Left lung (tissue), 10 donors: ENCODE measurements around the gene NASP. TPM values are rescaled to one million over a fixed set of nuclear protein-coding genes. Genes with fewer than 3 reads are reported as not detected.

ENCODE experiments used
- ATAC-seq: fragments of 200-7000 bp; cut with Tn5 transposase; one replicate; pipeline ENCODE4 v1.9.1; 2020; ENCODE audit warnings: moderate library complexity
- DNase-seq, 4 donors: peaks; one replicate each; pipeline ENCODE4 v3.0.0-alpha.2; 2013 to 2020
- H3K27ac ChIP-seq, 2 donors: fragments of 200-600 bp; sonication (generic) in 1 of 2; one replicate each; pipeline versions ENCODE4 v1.5.0 to v1.8.0; 2020 to 2021
- H3K27me3 ChIP-seq, 2 donors: fragments of 200-600 bp; sonication (generic) in 1 of 2; one replicate each; pipeline versions ENCODE4 v1.5.0 to v1.8.0; 2020 to 2021
- H3K36me3 ChIP-seq, 2 donors: fragments of 200-600 bp; sonication (generic) in 1 of 2; one replicate each; pipeline versions ENCODE4 v1.5.0 to v1.8.0; 2020 to 2021
- H3K4me1 ChIP-seq, 2 donors: fragments of 200-600 bp; one replicate each; pipeline ENCODE4 v1.8.0; 2021
- H3K4me3 ChIP-seq, 2 donors: fragments of 200-600 bp; sonication (generic) in 1 of 2; one replicate each; pipeline versions ENCODE4 v1.5.0 to v1.8.0; 2020 to 2021; ENCODE audit warnings: mild to moderate bottlenecking in 1 of 2
- H3K9me3 ChIP-seq, 2 donors: fragments of 200-600 bp; sonication (generic) in 1 of 2; one replicate each; pipeline versions ENCODE4 v1.5.0 to v1.8.0; 2020 to 2021
- CTCF ChIP-seq, 2 donors: fragments of 200-600 bp; sonication (generic) in 1 of 2; IDR thresholded peaks; one replicate each; pipeline versions ENCODE4 v1.5.0 to v1.8.0; 2021; ENCODE audit warnings: antibody characterized with exemption in 2 of 2
- intact Hi-C, 2 donors: fragments of 100-400 bp; cut with DNase I; formaldehyde crosslinking; loops; one replicate each; pipeline versions ENCODE4 v1.11.2 to v1.14.2; 2022
- polyA plus RNA-seq, 6 donors: library from polyadenylated mRNA; unstranded; fragments of 120-200 nt; gene quantifications; one replicate each; pipeline ENCODE4 v1.2.1, GENCODE V29; 2013; ENCODE audit not compliant: insufficient read length in 6 of 6
- total RNA-seq, 2 donors: library from RNA; stranded (reverse); fragmentation: NEBNext Ultra II Directional; extraction: Animal tissue kit (Norgen Biotek cat#: 25700); gene quantifications; one replicate each; pipeline ENCODE4 v1.2.1, GENCODE V29; 2021
- donor health status: DM: no; HTN: yes; CAD: no.
- donor health status: DM: no; HTN: no; CAD: no.

NASP gene
- total and polyA plus RNA-seq, 8 donors = 57.6 to 407 (median 327) TPM

GRCh38 chr1:45536886-45537285 lies 47.0 kb upstream of the NASP start:
- intact Hi-C loops = no loop called here
- Histone ChIP-seq H3K36me3 (no peaks in the 10 kb centered on the region), H3K4me1 (peaks cover 0 to 6% of the 10 kb centered on the region in 2 donors), H3K4me3 (no peak overlapping the region), H3K27ac (no peak overlapping the region), H3K9me3 (no peaks in the 10 kb centered on the region), H3K27me3 (no peaks in the 10 kb centered on the region)
- TF ChIP-seq CTCF (IDR thresholded peaks at IDR 0.05) = no peak
- DNase-seq = no peak
- ATAC-seq = no peak

GRCh38 chr1:45541193-45541592 lies 42.6 kb upstream of the NASP start:
- DNase-seq = no peak

GRCh38 chr1:45542591-45542990 lies 41.2 kb upstream of the NASP start:
- DNase-seq (peak in 1 of 4 donors; percentile 66), ATAC-seq (peak; percentile 61)
- Histone ChIP-seq H3K4me1 (peaks cover 3 to 47% of the 10 kb centered on the region in 2 donors), H3K4me3 (no peak overlapping the region), H3K27me3 (no peaks in the 10 kb centered on the region), H3K9me3 (no peaks in the 10 kb centered on the region), H3K36me3 (no peaks in the 10 kb centered on the region), H3K27ac (peak overlapping the region; percentile 59 to 89)
- TF ChIP-seq CTCF (IDR thresholded peaks at IDR 0.05) = no peak
- intact Hi-C loops = no loop called here

More at GRCh38 chr1:45541193-45541592, 42.6 kb upstream of the NASP start:
- H3K4me3 ChIP-seq = no peak overlapping the region
- ATAC-seq = no peak
- intact Hi-C loops = no loop called here
- peaks cover 3 to 47% of the 10 kb centered on the region in 2 donors for H3K4me1 ChIP-seq
- H3K27ac ChIP-seq = no peak overlapping the region
- TF ChIP-seq CTCF (IDR thresholded peaks at IDR 0.05) = no peak
- H3K36me3 ChIP-seq = no peaks in the 10 kb centered on the region
- H3K27me3 ChIP-seq = no peaks in the 10 kb centered on the region
- no peaks in the 10 kb centered on the region for H3K9me3 ChIP-seq

GRCh38 chr1:45543581-45544417 lies 40.0 kb upstream of the NASP start:
- DNase-seq (peak in 3 of 4 donors; percentile 53 to 86 (median 80)), ATAC-seq (peak; percentile 85)
- H3K27ac ChIP-seq = peak overlapping the region; percentile 59 to 89
- TF ChIP-seq CTCF (IDR thresholded peaks at IDR 0.05) = no peak
- H3K9me3 ChIP-seq = no peaks in the 10 kb centered on the region
- intact Hi-C loops = no loop called here
- H3K4me3 ChIP-seq = no peak overlapping the region
- peaks cover 3 to 47% of the 10 kb centered on the region in 2 donors for H3K4me1 ChIP-seq
- H3K27me3 ChIP-seq = no peaks in the 10 kb centered on the region
- H3K36me3 ChIP-seq = no peaks in the 10 kb centered on the region

GRCh38 chr1:45544530-45544929 lies 39.3 kb upstream of the NASP start:
- no peak overlapping the region for H3K4me3 ChIP-seq
- DNase-seq (no peak), ATAC-seq (no peak)
- no peaks in the 10 kb centered on the region for H3K27me3 ChIP-seq
- no peaks in the 10 kb centered on the region for H3K9me3 ChIP-seq
- peaks cover 3 to 43% of the 10 kb centered on the region in 2 donors for H3K4me1 ChIP-seq
- no peaks in the 10 kb centered on the region for H3K36me3 ChIP-seq
- intact Hi-C loops = no loop called here
- peak overlapping the region in 1 of 2 donors; percentile 89 for H3K27ac ChIP-seq
- TF ChIP-seq CTCF (IDR thresholded peaks at IDR 0.05) = no peak
